Islet precursor cell (in vitro differentiated cells): ENCODE measurements around the gene HFE.
"Not testable (repeated sequence)": the region's sequence is repeated elsewhere in the genome, so short reads cannot be mapped to it uniquely, and the experiment has no call there.

Experiments
- DNase-seq: peaks from one replicate; pipeline ENCODE4 v3.0.0-alpha.2; 2018

HFE gene

GRCh38 chr6:26087284-26088115, at the start of gene HFE:
Gene HFE, plus strand, starts transcription at chr6:26087429. Its CDS starts 12 bp downstream, at chr6:26087441.
- DNase-seq, result peak; percentile 71

GRCh38 chr6:26041946-26042345, 45.3 kb upstream of the HFE start:
- DNase-seq, result no peak

GRCh38 chr6:26043384-26044139, 43.7 kb upstream of the HFE start:
- no peak for DNase-seq

GRCh38 chr6:26044140-26045064, 42.8 kb upstream of the HFE start:
- no peak for DNase-seq

GRCh38 chr6:26045065-26045927, 41.9 kb upstream of the HFE start:
- no peak for DNase-seq

- no peak for DNase-seq
These were observed 41.3 kb upstream of the HFE start for GRCh38 chr6:26045928-26046368.

- DNase-seq, result not testable (repeated sequence)
These were observed 39.9 kb upstream of the HFE start for GRCh38 chr6:26047329-26047728.

- no peak for DNase-seq
These were observed 38.6 kb upstream of the HFE start for GRCh38 chr6:26048590-26048989.

GRCh38 chr6:26051665-26052310, 35.4 kb upstream of the HFE start:
- no peak for DNase-seq

- DNase-seq, result not testable (repeated sequence)
These were observed 34.4 kb upstream of the HFE start for GRCh38 chr6:26052762-26053250.

- no peak for DNase-seq
These were observed 33.0 kb upstream of the HFE start for GRCh38 chr6:26053992-26054780.

- peak; percentile 97 for DNase-seq
These were observed 32.2 kb upstream of the HFE start for GRCh38 chr6:26054781-26055718.

- peak; percentile 94 for DNase-seq
These were observed 31.3 kb upstream of the HFE start for GRCh38 chr6:26055719-26056582.

GRCh38 chr6:26056583-26057350, 30.5 kb upstream of the HFE start:
- DNase-seq, result peak; percentile 67

GRCh38 chr6:26057899-26058298, 29.3 kb upstream of the HFE start:
- no peak for DNase-seq

GRCh38 chr6:26058477-26059033, 28.7 kb upstream of the HFE start:
- not testable (repeated sequence) for DNase-seq

GRCh38 chr6:26059941-26060340, 27.3 kb upstream of the HFE start:
- DNase-seq, result no peak
